Endothelial cell of umbilical vein (primary cell): ENCODE measurements around the gene BZW1.

Source experiments
- EZH2 ChIP-seq: IDR thresholded peaks from 2 replicates; pipeline ENCODE4 v1.6.1; 2012; ENCODE audit warnings: borderline replicate concordance, low read depth, mild to moderate bottlenecking, moderate library complexity, low read length, inconsistent platforms; ENCODE audit not compliant: severe bottlenecking
- FOS ChIP-seq: IDR thresholded peaks from 2 replicates; pipeline ENCODE4 v1.6.1; 2011; ENCODE audit warnings: mild to moderate bottlenecking, low read length, moderate library complexity, borderline replicate concordance; ENCODE audit not compliant: insufficient read depth
- POLR2A ChIP-seq: IDR thresholded peaks from 2 replicates; pipeline ENCODE4 v1.6.1; 2012; ENCODE audit warnings: low read depth, mild to moderate bottlenecking, control low read depth, low read length
- POLR2AphosphoS5 ChIP-seq: IDR thresholded peaks from 2 replicates; pipeline ENCODE4 v1.6.1; 2012; ENCODE audit warnings: low read depth, mild to moderate bottlenecking, control low read depth, low read length, moderate library complexity; ENCODE audit not compliant: insufficient read depth
- TF ChIP-seq, protein P1 (sequence below), 2 donors: IDR thresholded peaks; 1 replicate in 1 of 2; 2 replicates in 1 of 2; pipeline ENCODE4 v1.5.1; 2011; ENCODE audit warnings: low read length in 2 of 2, mild to moderate bottlenecking in 2 of 2, moderate library complexity in 2 of 2, control low read depth in 1 of 2, inconsistent platforms in 1 of 2, low read depth in 1 of 2; ENCODE audit not compliant: insufficient read depth in 1 of 2; ENCODE audit errors: extremely low read depth in 1 of 2
- TF ChIP-seq, protein P2 (sequence below): IDR thresholded peaks from 2 replicates; pipeline ENCODE4 v1.6.1; 2011; ENCODE audit not compliant: insufficient read depth, insufficient read length

DNA sequence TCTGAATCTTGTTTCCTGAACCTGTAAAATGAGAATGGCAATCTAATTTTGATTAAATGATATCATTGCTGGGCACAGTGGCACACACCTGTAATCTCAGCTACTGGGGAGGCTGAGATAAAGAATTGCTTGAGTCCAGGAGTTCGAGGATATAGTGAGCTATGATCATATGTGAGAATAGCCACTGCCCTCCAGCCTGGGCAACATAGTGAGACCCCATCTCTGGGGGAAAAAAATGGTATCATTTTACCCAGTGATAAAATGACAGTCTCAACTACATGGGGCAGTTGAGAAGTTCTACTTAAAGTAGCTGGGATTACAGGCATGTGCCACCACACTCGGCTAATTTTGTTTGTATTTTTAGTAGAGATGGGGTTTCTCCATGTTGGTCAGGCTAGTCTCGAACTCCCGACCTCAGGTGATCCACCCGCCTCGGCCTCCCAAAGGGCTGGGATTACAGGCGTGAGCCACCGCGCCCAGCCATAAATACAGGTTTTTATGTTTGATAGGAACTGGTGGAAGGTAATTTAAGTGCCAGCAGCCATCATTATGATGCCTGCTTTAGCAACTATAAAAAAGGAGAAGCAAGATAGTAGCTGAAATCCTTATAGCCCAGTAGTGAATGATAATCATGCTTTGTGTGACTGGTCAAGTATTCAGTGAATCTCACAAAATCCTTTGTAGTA, 17.0 kb downstream of the BZW1 start:
- TF ChIP-seq, protein P1, sequence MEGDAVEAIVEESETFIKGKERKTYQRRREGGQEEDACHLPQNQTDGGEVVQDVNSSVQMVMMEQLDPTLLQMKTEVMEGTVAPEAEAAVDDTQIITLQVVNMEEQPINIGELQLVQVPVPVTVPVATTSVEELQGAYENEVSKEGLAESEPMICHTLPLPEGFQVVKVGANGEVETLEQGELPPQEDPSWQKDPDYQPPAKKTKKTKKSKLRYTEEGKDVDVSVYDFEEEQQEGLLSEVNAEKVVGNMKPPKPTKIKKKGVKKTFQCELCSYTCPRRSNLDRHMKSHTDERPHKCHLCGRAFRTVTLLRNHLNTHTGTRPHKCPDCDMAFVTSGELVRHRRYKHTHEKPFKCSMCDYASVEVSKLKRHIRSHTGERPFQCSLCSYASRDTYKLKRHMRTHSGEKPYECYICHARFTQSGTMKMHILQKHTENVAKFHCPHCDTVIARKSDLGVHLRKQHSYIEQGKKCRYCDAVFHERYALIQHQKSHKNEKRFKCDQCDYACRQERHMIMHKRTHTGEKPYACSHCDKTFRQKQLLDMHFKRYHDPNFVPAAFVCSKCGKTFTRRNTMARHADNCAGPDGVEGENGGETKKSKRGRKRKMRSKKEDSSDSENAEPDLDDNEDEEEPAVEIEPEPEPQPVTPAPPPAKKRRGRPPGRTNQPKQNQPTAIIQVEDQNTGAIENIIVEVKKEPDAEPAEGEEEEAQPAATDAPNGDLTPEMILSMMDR (IDR thresholded peaks at IDR 0.05; ENCODE audit: extremely low read depth in 1 of 2, insufficient read depth in 1 of 2, low read depth in 1 of 2, low read length in 2 of 2) = no peak
- no peak for TF ChIP-seq POLR2AphosphoS5
- no peak for TF ChIP-seq POLR2A
- TF ChIP-seq EZH2 = no peak
- TF ChIP-seq, protein P2, sequence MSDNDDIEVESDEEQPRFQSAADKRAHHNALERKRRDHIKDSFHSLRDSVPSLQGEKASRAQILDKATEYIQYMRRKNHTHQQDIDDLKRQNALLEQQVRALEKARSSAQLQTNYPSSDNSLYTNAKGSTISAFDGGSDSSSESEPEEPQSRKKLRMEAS = no peak
- no peak for TF ChIP-seq FOS
